ENCODE data around the gene KIFC3. TPM values are rescaled to one million over a fixed set of nuclear protein-coding genes. Genes with fewer than 3 reads are reported as not detected.
A peak's percentile ranks its signal among the peaks of the same experiment; 100 is the strongest.
"Not testable (repeated sequence)": the region's sequence is repeated elsewhere in the genome, so short reads cannot be mapped to it uniquely, and the experiment has no call there.

The KIFC3 gene
- total and polyA plus RNA-seq, 2 of the 13 experiments (the other 11 are each of a cell fraction or from before 2014, with no cell fraction given): 42.1 to 45.3 TPM

DNA sequence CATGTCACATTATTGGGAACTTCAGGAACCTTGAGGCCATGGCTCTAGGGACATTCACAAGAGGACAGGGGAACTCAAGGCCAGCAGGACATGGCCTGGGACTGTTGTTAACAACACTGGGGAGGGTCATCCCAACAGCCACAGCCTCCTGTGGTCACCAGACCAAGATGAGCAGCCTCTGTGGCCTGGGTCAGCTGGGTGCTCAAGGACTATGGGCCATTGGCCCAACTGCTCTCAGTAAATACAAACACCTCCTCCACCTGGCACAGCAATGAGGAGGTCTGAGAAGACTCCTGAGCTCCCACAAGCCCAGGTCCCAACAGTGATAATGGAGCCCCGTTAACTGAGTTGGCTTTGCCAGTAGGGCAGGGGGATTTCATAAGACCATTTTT, 20.9 kb downstream of the KIFC3 start (continued):
- TF ChIP-seq, protein P1, sequence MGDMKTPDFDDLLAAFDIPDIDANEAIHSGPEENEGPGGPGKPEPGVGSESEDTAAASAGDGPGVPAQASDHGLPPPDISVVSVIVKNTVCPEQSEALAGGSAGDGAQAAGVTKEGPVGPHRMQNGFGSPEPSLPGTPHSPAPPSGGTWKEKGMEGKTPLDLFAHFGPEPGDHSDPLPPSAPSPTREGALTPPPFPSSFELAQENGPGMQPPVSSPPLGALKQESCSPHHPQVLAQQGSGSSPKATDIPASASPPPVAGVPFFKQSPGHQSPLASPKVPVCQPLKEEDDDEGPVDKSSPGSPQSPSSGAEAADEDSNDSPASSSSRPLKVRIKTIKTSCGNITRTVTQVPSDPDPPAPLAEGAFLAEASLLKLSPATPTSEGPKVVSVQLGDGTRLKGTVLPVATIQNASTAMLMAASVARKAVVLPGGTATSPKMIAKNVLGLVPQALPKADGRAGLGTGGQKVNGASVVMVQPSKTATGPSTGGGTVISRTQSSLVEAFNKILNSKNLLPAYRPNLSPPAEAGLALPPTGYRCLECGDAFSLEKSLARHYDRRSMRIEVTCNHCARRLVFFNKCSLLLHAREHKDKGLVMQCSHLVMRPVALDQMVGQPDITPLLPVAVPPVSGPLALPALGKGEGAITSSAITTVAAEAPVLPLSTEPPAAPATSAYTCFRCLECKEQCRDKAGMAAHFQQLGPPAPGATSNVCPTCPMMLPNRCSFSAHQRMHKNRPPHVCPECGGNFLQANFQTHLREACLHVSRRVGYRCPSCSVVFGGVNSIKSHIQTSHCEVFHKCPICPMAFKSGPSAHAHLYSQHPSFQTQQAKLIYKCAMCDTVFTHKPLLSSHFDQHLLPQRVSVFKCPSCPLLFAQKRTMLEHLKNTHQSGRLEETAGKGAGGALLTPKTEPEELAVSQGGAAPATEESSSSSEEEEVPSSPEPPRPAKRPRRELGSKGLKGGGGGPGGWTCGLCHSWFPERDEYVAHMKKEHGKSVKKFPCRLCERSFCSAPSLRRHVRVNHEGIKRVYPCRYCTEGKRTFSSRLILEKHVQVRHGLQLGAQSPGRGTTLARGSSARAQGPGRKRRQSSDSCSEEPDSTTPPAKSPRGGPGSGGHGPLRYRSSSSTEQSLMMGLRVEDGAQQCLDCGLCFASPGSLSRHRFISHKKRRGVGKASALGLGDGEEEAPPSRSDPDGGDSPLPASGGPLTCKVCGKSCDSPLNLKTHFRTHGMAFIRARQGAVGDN (CRISPR knock-in tag; IDR thresholded peaks at IDR 0.05): 0 out of 2 replicates have a peak, but pooled peaks have one; percentile 2
- TF ChIP-seq, protein P2, sequence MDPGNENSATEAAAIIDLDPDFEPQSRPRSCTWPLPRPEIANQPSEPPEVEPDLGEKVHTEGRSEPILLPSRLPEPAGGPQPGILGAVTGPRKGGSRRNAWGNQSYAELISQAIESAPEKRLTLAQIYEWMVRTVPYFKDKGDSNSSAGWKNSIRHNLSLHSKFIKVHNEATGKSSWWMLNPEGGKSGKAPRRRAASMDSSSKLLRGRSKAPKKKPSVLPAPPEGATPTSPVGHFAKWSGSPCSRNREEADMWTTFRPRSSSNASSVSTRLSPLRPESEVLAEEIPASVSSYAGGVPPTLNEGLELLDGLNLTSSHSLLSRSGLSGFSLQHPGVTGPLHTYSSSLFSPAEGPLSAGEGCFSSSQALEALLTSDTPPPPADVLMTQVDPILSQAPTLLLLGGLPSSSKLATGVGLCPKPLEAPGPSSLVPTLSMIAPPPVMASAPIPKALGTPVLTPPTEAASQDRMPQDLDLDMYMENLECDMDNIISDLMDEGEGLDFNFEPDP (CRISPR knock-in tag; conservative IDR thresholded peaks at IDR 0.05): 0 out of 2 replicates have a peak, but pooled peaks have one; percentile 50

DNA sequence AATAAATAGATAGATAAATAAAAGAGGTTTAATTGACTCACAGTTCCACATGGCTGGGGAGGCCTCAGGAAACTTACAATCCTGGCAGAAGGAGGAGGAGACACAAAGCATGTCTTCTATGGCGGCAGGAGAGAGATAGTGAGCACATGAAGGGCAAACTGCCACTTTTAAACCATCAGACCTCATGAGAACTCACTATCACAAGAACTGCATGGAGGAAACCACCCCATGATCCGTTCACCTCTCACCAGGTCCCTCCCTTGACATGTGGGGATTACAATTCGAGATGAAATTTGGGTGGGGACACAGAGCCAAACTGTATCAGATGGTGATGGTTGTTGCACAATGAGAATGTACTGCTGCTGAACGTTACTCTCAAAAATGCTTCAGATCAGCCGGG, 22.5 kb downstream of the KIFC3 start:
- WGBS (ENCODE audit: low lambda C conversion rate): 95% methylated on average over 5 of the region's 5 CpGs
- H3K79me2 ChIP-seq (ENCODE audit: insufficient read depth, low read length); H2AFZ ChIP-seq (ENCODE audit: low read length); CTCF ChIA-PET (ENCODE audit: low intra/inter-chr PET ratio, low total read pairs); H3K27ac ChIP-seq (ENCODE audit: extremely low read length, insufficient read depth, low read length); in situ Hi-C loops (cut with HindIII; ENCODE audit: extremely low pct_ligation_motif_present, low pct_unique_long_range_greater_than_20kb); FAIRE-seq; H3K4me2 ChIP-seq (ENCODE audit: low read depth, low read length); H4K20me1 ChIP-seq (ENCODE audit: insufficient read depth, low read length); DNase-seq (ENCODE audit: low spot score); H3K27me3 ChIP-seq (ENCODE audit: control insufficient read depth in 1 of 2, insufficient read depth in 2 of 2, low read length in 2 of 2); H3K4me3 ChIP-seq (replicated peaks in 1 of 3; ENCODE audit: insufficient read depth in 1 of 3, low read depth in 2 of 3, low read length in 3 of 3); H3K9me3 ChIP-seq (ENCODE audit: low read length); POLR2A ChIA-PET; BruUV-seq (replicated peaks); H3K9ac ChIP-seq (ENCODE audit: insufficient read depth, low read depth, low read length); ATAC-seq: not testable (repeated sequence)
- intact Hi-C loops (cut with micrococcal nuclease; ENCODE audit: unreplicated experiment): loop anchor here (5.0 kb wide), 2 partner anchors 58 to 82 kb away; no protein-coding TSS in a partner anchor
- H3K36me3 ChIP-seq (replicated peaks in 1 of 2; ENCODE audit: control insufficient read depth in 1 of 2, insufficient read depth in 2 of 2, low read length in 2 of 2): peaks cover 11 to 16% of the 10 kb centered on the region in 2 experiments
- TF ChIP-seq ZBTB33 (CRISPR knock-in tag; IDR thresholded peaks at IDR 0.05): peak; percentile 29; the same call in 1 of the 2 replicates
- H3K4me1 ChIP-seq (ENCODE audit: insufficient read depth, low read length): peaks cover 53% of the 10 kb centered on the region

Data from HepG2 (cell line).